HepG2 (cell line): Measurements from ENCODE around the gene IKZF3. TPM values are rescaled to one million over a fixed set of nuclear protein-coding genes. Genes with fewer than 3 reads are reported as not detected.

ENCODE experiments used
- HDAC2 ChIP-seq: sonication (generic); formaldehyde crosslinking; IDR thresholded peaks from 2 replicates; pipeline ENCODE4 v1.4.0; 2020; ENCODE audit warnings: missing genetic modification reagents
- HES4 ChIP-seq: sonication (generic); formaldehyde crosslinking; IDR thresholded peaks from 2 replicates; pipeline ENCODE4 v1.9.0; 2021; ENCODE audit warnings: mild to moderate bottlenecking, missing genetic modification reagents, borderline replicate concordance
- JUND ChIP-seq: sonication (generic); formaldehyde crosslinking; IDR thresholded peaks from 2 replicates; pipeline ENCODE4 v1.8.0; 2022; ENCODE audit warnings: mild to moderate bottlenecking, missing genetic modification reagents
- KIAA2018 ChIP-seq: sonication (generic); formaldehyde crosslinking; IDR thresholded peaks from 2 replicates; pipeline ENCODE4 v1.5.0; 2020; ENCODE audit warnings: mild to moderate bottlenecking, missing genetic modification reagents, borderline replicate concordance
- PITX1 ChIP-seq: sonication (generic); formaldehyde crosslinking; IDR thresholded peaks from 2 replicates; pipeline ENCODE4 v1.5.1; 2020; ENCODE audit warnings: mild to moderate bottlenecking, missing genetic modification reagents
- RORA ChIP-seq: sonication (generic); formaldehyde crosslinking; IDR thresholded peaks from 2 replicates; pipeline ENCODE4 v1.5.0; 2020; ENCODE audit warnings: mild to moderate bottlenecking, missing genetic modification reagents, moderate library complexity
- SCMH1 ChIP-seq: sonication (generic); formaldehyde crosslinking; IDR thresholded peaks from 2 replicates; pipeline ENCODE4 v1.9.0; 2021; ENCODE audit warnings: missing genetic modification reagents, mild to moderate bottlenecking, borderline replicate concordance
- ZBTB1 ChIP-seq: sonication (generic); formaldehyde crosslinking; IDR thresholded peaks from 2 replicates; pipeline ENCODE4 v1.4.0; 2020; ENCODE audit warnings: missing genetic modification reagents, borderline replicate concordance
- ZKSCAN5 ChIP-seq: sonication (generic); formaldehyde crosslinking; IDR thresholded peaks from 2 replicates; pipeline ENCODE4 v1.5.1; 2020; ENCODE audit warnings: mild to moderate bottlenecking, missing genetic modification reagents
- ZMYM3 ChIP-seq: sonication (generic); formaldehyde crosslinking; IDR thresholded peaks from 2 replicates; pipeline ENCODE4 v1.5.1; 2020; ENCODE audit warnings: mild to moderate bottlenecking, missing genetic modification reagents
- ZNF180 ChIP-seq: sonication (generic); formaldehyde crosslinking; IDR thresholded peaks from 2 replicates; pipeline ENCODE4 v1.4.0; 2020; ENCODE audit warnings: low read depth, missing genetic modification reagents, borderline replicate concordance
- ZNF501 ChIP-seq: sonication (generic); formaldehyde crosslinking; IDR thresholded peaks from 2 replicates; pipeline ENCODE4 v1.5.1; 2020; ENCODE audit warnings: mild to moderate bottlenecking, moderate library complexity, missing genetic modification reagents
- ZNF709 ChIP-seq: sonication (generic); formaldehyde crosslinking; IDR thresholded peaks from 2 replicates; pipeline ENCODE4 v1.5.0; 2020; ENCODE audit warnings: mild to moderate bottlenecking, missing genetic modification reagents
- ZNF768 ChIP-seq: sonication (generic); formaldehyde crosslinking; IDR thresholded peaks from 2 replicates; pipeline ENCODE4 v1.4.0; 2020; ENCODE audit warnings: missing genetic modification reagents
- polyA plus RNA-seq, 8 experiments: library from polyadenylated mRNA; depleted of rRNA in 3 of 8; stranded (reverse) in 7 of 8; unstranded in 1 of 8; fragments of >200 nt; fragmentation: Illumina TruSeq in 4 of 8; extraction: Trizol in 4 of 8; gene quantifications; 2 replicates each; pipeline versions ENCODE4 v1.2.1 to v1.2.3, GENCODE V29; 2011 to 2016; ENCODE audit warnings: low read depth in 4 of 8, missing spikeins in 1 of 8, mixed read lengths in 1 of 8; ENCODE audit not compliant: insufficient read depth in 1 of 8
- total RNA-seq, 5 experiments: library from RNA; depleted of rRNA; stranded (reverse); fragments of >200 nt; fragmentation: Illumina TruSeq; extraction: Trizol; gene quantifications; 2 replicates each; pipeline ENCODE4 v1.2.3, GENCODE V29; 2016; ENCODE audit warnings: low read depth in 1 of 5
- TF ChIP-seq, protein P1 (sequence below): sonication (generic); formaldehyde crosslinking; IDR thresholded peaks from 2 replicates; pipeline ENCODE4 v1.4.0; 2020; ENCODE audit warnings: mild to moderate bottlenecking, missing genetic modification reagents
- TF ChIP-seq, protein P2 (sequence below): sonication (generic); formaldehyde crosslinking; IDR thresholded peaks from 2 replicates; pipeline ENCODE4 v1.4.0; 2020; ENCODE audit warnings: missing genetic modification reagents, mild to moderate bottlenecking, borderline replicate concordance

Gene IKZF3
- total and polyA plus RNA-seq, 2 of the 13 experiments (the other 11 are each of a cell fraction or from before 2014, with no cell fraction given): not detected

DNA sequence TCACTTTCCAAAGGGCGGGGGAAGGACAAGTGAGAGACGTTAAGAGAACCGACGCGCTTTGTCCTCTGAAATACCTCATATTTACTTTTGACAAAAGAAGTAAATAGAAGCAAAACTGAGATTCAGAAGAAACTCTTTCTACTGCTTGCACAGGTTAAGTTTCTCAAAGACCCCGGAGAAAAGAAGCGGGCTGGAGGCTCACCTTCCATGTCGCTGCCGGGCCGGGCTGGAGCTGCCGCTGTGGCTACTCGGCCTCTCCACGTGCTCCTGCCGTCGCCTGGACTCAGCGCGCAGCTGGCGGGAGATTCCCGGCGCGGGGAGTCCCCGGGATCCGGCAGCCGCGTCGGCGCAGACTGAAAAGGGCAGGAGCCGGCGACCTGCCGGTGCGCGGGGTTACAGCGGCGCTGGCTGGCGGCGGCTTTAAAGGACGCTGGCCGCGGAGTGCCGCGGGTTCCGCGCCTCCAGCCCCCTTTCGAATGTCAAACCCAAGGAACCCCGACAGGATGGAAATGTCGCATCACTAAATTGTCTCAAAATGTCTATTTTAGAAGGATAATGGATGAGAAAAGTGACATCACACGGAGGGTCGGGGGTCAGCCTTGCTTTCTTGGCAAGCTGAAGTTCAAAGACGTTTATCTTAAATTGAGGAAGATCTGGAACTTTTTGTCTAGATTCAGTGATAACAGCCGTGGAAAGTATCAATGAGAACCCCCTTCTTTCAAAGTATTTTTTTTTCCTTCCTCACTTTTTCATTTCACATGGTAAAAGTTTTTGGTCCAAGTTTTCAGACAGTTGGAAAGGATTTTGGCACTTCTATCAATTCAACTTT, at the start of gene IKZF3 (continued):
- TF ChIP-seq KIAA2018: 0 out of 2 replicates have a peak, but pooled peaks have one; percentile 89
- no peak; the same call in 1 of the 2 replicates for TF ChIP-seq SCMH1 (CRISPR knock-in tag)
- 0 out of 2 replicates have a peak, but pooled peaks have one; percentile 51 for TF ChIP-seq ZNF180 (CRISPR knock-in tag)
- TF ChIP-seq ZNF768 (CRISPR knock-in tag): peak; percentile 87
- TF ChIP-seq, protein P1, sequence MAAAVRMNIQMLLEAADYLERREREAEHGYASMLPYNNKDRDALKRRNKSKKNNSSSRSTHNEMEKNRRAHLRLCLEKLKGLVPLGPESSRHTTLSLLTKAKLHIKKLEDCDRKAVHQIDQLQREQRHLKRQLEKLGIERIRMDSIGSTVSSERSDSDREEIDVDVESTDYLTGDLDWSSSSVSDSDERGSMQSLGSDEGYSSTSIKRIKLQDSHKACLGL (CRISPR knock-in tag): peak; percentile 99
- no peak for TF ChIP-seq RORA (CRISPR knock-in tag)
- no peak for TF ChIP-seq ZKSCAN5 (CRISPR knock-in tag)
- TF ChIP-seq JUND: no peak
- TF ChIP-seq ZMYM3 (CRISPR knock-in tag): peak; percentile 67; the same call in 1 of the 2 replicates
- TF ChIP-seq ZNF709 (CRISPR knock-in tag): peak; percentile 99
- TF ChIP-seq ZNF501: peak; percentile 99
- TF ChIP-seq, protein P2, sequence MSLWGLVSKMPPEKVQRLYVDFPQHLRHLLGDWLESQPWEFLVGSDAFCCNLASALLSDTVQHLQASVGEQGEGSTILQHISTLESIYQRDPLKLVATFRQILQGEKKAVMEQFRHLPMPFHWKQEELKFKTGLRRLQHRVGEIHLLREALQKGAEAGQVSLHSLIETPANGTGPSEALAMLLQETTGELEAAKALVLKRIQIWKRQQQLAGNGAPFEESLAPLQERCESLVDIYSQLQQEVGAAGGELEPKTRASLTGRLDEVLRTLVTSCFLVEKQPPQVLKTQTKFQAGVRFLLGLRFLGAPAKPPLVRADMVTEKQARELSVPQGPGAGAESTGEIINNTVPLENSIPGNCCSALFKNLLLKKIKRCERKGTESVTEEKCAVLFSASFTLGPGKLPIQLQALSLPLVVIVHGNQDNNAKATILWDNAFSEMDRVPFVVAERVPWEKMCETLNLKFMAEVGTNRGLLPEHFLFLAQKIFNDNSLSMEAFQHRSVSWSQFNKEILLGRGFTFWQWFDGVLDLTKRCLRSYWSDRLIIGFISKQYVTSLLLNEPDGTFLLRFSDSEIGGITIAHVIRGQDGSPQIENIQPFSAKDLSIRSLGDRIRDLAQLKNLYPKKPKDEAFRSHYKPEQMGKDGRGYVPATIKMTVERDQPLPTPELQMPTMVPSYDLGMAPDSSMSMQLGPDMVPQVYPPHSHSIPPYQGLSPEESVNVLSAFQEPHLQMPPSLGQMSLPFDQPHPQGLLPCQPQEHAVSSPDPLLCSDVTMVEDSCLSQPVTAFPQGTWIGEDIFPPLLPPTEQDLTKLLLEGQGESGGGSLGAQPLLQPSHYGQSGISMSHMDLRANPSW (CRISPR knock-in tag): no peak
- TF ChIP-seq HDAC2 (CRISPR knock-in tag): peak; percentile 85
- 0 out of 2 replicates have a peak, but pooled peaks have one; percentile 52 for TF ChIP-seq ZBTB1
- peak; percentile 75; the same call in 1 of the 2 replicates for TF ChIP-seq PITX1 (CRISPR knock-in tag)
- TF ChIP-seq HES4: peak; percentile 95
